Endothelial cell of umbilical vein (primary cell): ENCODE data around the gene TEP1. TPM values are rescaled to one million over a fixed set of nuclear protein-coding genes. Genes with fewer than 3 reads are reported as not detected.
"Not testable (repeated sequence)": the region's sequence is repeated elsewhere in the genome, so short reads cannot be mapped to it uniquely, and the experiment has no call there.

Source experiments
- BruUV-seq: library from RNA; stranded (reverse); fragments of 400-500 nt; replicated peaks from 2 replicates; lab custom pipeline; 2021; lab: Mats Ljungman, UMichigan
- CTCF ChIA-PET: fragments of 300-600, 350-600 bp; sonication (Branson Sonifier 250); formaldehyde crosslinking; loops from one replicate; lab custom pipeline; 2021; ENCODE audit warnings: antibody characterized with exemption, inconsistent platforms; lab: Charles Lee
- POLR2A ChIA-PET: fragments of 300-600, 350-600 bp; sonication (Branson Sonifier 250); formaldehyde crosslinking; loops from one replicate; lab custom pipeline; 2021; ENCODE audit warnings: antibody characterized with exemption, inconsistent platforms; lab: Charles Lee
- DNase-seq: peaks from one replicate; pipeline ENCODE4 v3.0.0-alpha.2; 2011; ENCODE audit warnings: low read depth, low spot score
- FAIRE-seq: peaks from 2 replicates; lab custom pipeline; 2011; peaks lifted over from hg19 to GRCh38; lab: Jason Lieb, UNC
- H2AFZ ChIP-seq: 2 replicates; pipeline ENCODE4 v1.6.0; 2012; ENCODE audit warnings: low read depth, low read length, control low read depth, inconsistent platforms
- H3K27ac ChIP-seq: 2 replicates; pipeline ENCODE4 v1.5.1; 2011; ENCODE audit warnings: low read depth, mild to moderate bottlenecking, control low read depth, low read length, moderate library complexity; ENCODE audit not compliant: insufficient read depth
- H3K27me3 ChIP-seq, 2 experiments: 2 replicates each; pipeline versions ENCODE4 v1.6.0 to v1.6.1; 2011; ENCODE audit warnings: low read length in 2 of 2, mixed read lengths in 1 of 2; ENCODE audit not compliant: control insufficient read depth in 2 of 2, insufficient read depth in 2 of 2
- H3K36me3 ChIP-seq, 2 experiments: 2 replicates in 1 of 2; 3 replicates in 1 of 2; pipeline ENCODE4 v1.5.1; 2011; ENCODE audit warnings: low read length in 2 of 2, mild to moderate bottlenecking in 1 of 2, moderate library complexity in 1 of 2; ENCODE audit not compliant: control insufficient read depth in 2 of 2, insufficient read depth in 2 of 2; ENCODE audit errors: extremely low read depth in 1 of 2
- H3K4me1 ChIP-seq: 3 replicates; pipeline ENCODE4 v1.5.1; 2011; ENCODE audit warnings: mild to moderate bottlenecking, low read length; ENCODE audit not compliant: control insufficient read depth, insufficient read depth; ENCODE audit errors: extremely low read depth
- H3K4me2 ChIP-seq: 2 replicates; pipeline ENCODE4 v1.6.1; 2011; ENCODE audit warnings: low read length, control low read depth, mixed read lengths; ENCODE audit not compliant: insufficient read depth
- H3K4me3 ChIP-seq, 3 experiments: fragments of 200-600 bp in 1 of 3; sonication (generic), shearing (Covaris generic) in 1 of 3; replicated peaks in 1 of 3; 2 replicates each; pipeline ENCODE4 v1.5.1; 2011 to 2016; ENCODE audit warnings: control low read depth in 3 of 3, low read length in 3 of 3, mild to moderate bottlenecking in 2 of 3, inconsistent platforms in 1 of 3, low read depth in 1 of 3, moderate library complexity in 1 of 3; ENCODE audit not compliant: insufficient read depth in 1 of 3
- H3K79me2 ChIP-seq: 2 replicates; pipeline ENCODE4 v1.6.0; 2012; ENCODE audit warnings: low read length, inconsistent platforms; ENCODE audit not compliant: control insufficient read depth, insufficient read depth
- H3K9ac ChIP-seq: replicated peaks from 2 replicates; pipeline ENCODE3; 2011; ENCODE audit warnings: low read length, control low read depth; ENCODE audit not compliant: insufficient read depth; ENCODE audit errors: extremely low read depth
- H3K9me1 ChIP-seq: replicated peaks from 3 replicates; pipeline ENCODE4 v1.6.0; 2011; ENCODE audit warnings: mild to moderate bottlenecking, low read length; ENCODE audit not compliant: control insufficient read depth, insufficient read depth; ENCODE audit errors: extremely low read depth
- H3K9me3 ChIP-seq: replicated peaks from 2 replicates; pipeline ENCODE4 v1.5.1; 2012; ENCODE audit warnings: low read length, inconsistent platforms; ENCODE audit not compliant: control insufficient read depth, insufficient read depth
- H4K20me1 ChIP-seq: replicated peaks from 2 replicates; pipeline ENCODE3; 2011; ENCODE audit warnings: mild to moderate bottlenecking, low read length; ENCODE audit not compliant: control insufficient read depth, insufficient read depth; ENCODE audit errors: extremely low read depth
- FOS ChIP-seq: IDR thresholded peaks from 2 replicates; pipeline ENCODE4 v1.6.1; 2011; ENCODE audit warnings: mild to moderate bottlenecking, low read length, moderate library complexity, borderline replicate concordance; ENCODE audit not compliant: insufficient read depth
- GATA2 ChIP-seq: IDR thresholded peaks from 2 replicates; pipeline ENCODE4 v1.7.0; 2011; ENCODE audit warnings: low read depth, mild to moderate bottlenecking, moderate library complexity, mixed read lengths, low read length; ENCODE audit not compliant: insufficient read length, insufficient read depth
- JUN ChIP-seq: IDR thresholded peaks from 2 replicates; pipeline ENCODE4 v1.6.1; 2011; ENCODE audit warnings: borderline replicate concordance, low read depth; ENCODE audit not compliant: insufficient read length, insufficient read depth
- MAX ChIP-seq: IDR thresholded peaks from 2 replicates; pipeline ENCODE4 v1.6.1; 2011; ENCODE audit not compliant: insufficient read depth, insufficient read length
- POLR2A ChIP-seq: IDR thresholded peaks from 2 replicates; pipeline ENCODE4 v1.6.1; 2012; ENCODE audit warnings: low read depth, mild to moderate bottlenecking, control low read depth, low read length
- POLR2AphosphoS5 ChIP-seq: IDR thresholded peaks from 2 replicates; pipeline ENCODE4 v1.6.1; 2012; ENCODE audit warnings: low read depth, mild to moderate bottlenecking, control low read depth, low read length, moderate library complexity; ENCODE audit not compliant: insufficient read depth
- dilution Hi-C: fragments of 300-500 bp; cut with MboI; formaldehyde crosslinking; loops from one replicate; pipeline ENCODE4 v1.15.0; 2019; ENCODE audit warnings: low sequenced_read_pairs; ENCODE audit not compliant: extremely low pct_ligation_motif_present
- intact Hi-C: fragments of 100-400 bp; cut with micrococcal nuclease; formaldehyde crosslinking; loops from one replicate; pipeline ENCODE4 v1.10.0; 2022
- polyA plus RNA-seq, 4 experiments: library from polyadenylated mRNA; depleted of rRNA in 3 of 4; stranded (reverse) in 3 of 4; unstranded in 1 of 4; fragments of >200 nt; gene quantifications; 2 replicates each; pipeline versions ENCODE4 v1.2.1 to v1.2.3, GENCODE V29; 2011 to 2012; ENCODE audit warnings: missing spikeins in 1 of 4
- total RNA-seq: library from RNA; stranded (reverse); gene quantifications from 2 replicates; pipeline ENCODE4 v1.2.3, GENCODE V29; 2021
- TF ChIP-seq, protein P1 (sequence below), 2 donors: IDR thresholded peaks; 1 replicate in 1 of 2; 2 replicates in 1 of 2; pipeline ENCODE4 v1.5.1; 2011; ENCODE audit warnings: low read length in 2 of 2, mild to moderate bottlenecking in 2 of 2, moderate library complexity in 2 of 2, control low read depth in 1 of 2, inconsistent platforms in 1 of 2, low read depth in 1 of 2; ENCODE audit not compliant: insufficient read depth in 1 of 2; ENCODE audit errors: extremely low read depth in 1 of 2

The TEP1 gene
- total and polyA plus RNA-seq, 2 donors (not counting 3 experiments of a cell fraction or from before 2014, with no cell fraction given), result 19.6 to 44.6 TPM

DNA sequence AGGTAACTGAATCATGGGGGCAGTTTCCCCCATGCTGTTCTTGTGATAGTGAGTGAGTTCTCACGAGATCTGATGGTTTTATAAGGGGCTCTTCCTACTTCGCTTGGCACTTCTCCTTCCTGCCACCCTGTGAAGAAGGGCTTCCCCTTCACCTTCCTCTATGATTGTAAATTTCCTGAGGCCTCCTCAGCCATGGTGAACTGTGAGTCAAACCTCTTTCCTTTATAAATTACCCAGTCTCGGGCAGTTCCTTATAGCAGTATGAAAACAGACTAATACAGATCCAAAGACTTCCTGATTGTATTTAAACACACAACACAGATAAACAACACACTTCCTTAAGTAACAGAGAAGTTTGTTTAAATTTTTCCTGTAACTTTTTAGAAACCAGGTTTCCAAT lies 54.8 kb downstream of the TEP1 start:
- H3K9me1 ChIP-seq, H3K27ac ChIP-seq, H3K4me3 ChIP-seq, H3K9ac ChIP-seq, POLR2A ChIA-PET, H3K27me3 ChIP-seq, intact Hi-C loops, CTCF ChIA-PET, H2AFZ ChIP-seq, BruUV-seq, H3K4me2 ChIP-seq, H3K79me2 ChIP-seq, H3K9me3 ChIP-seq, H4K20me1 ChIP-seq: not testable (repeated sequence)
- H3K36me3 ChIP-seq, result peaks cover 11 to 23% of the 10 kb centered on the region in 2 experiments
- peak; percentile 52 for TF ChIP-seq FOS
- peak; percentile 36 for TF ChIP-seq POLR2AphosphoS5
- peak; percentile 27 for TF ChIP-seq GATA2
- dilution Hi-C loops, result loop anchor here (10.0 kb wide), 2 partner anchors 116 to 186 kb away; no protein-coding TSS in a partner anchor
- peaks cover 14% of the 10 kb centered on the region for H3K4me1 ChIP-seq
- FAIRE-seq (peak; percentile 81), DNase-seq (peak; percentile 52)

GRCh38 chr14:20356422-20356821 lies 56.9 kb downstream of the TEP1 start:
- dilution Hi-C loops, result loop anchor here (10.0 kb wide), 2 partner anchors 118 to 188 kb away; no protein-coding TSS in a partner anchor
- TF ChIP-seq POLR2A, result no peak
- no peak for TF ChIP-seq JUN
- TF ChIP-seq MAX, result no peak
- TF ChIP-seq, protein P1, sequence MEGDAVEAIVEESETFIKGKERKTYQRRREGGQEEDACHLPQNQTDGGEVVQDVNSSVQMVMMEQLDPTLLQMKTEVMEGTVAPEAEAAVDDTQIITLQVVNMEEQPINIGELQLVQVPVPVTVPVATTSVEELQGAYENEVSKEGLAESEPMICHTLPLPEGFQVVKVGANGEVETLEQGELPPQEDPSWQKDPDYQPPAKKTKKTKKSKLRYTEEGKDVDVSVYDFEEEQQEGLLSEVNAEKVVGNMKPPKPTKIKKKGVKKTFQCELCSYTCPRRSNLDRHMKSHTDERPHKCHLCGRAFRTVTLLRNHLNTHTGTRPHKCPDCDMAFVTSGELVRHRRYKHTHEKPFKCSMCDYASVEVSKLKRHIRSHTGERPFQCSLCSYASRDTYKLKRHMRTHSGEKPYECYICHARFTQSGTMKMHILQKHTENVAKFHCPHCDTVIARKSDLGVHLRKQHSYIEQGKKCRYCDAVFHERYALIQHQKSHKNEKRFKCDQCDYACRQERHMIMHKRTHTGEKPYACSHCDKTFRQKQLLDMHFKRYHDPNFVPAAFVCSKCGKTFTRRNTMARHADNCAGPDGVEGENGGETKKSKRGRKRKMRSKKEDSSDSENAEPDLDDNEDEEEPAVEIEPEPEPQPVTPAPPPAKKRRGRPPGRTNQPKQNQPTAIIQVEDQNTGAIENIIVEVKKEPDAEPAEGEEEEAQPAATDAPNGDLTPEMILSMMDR (IDR thresholded peaks at IDR 0.05; ENCODE audit: extremely low read depth in 1 of 2, insufficient read depth in 1 of 2, low read depth in 1 of 2, low read length in 2 of 2), result no peak
- FAIRE-seq, result no peak
- H3K36me3 ChIP-seq, result peaks cover 15 to 25% of the 10 kb centered on the region in 2 experiments
- no peaks in the 10 kb centered on the region for H3K79me2 ChIP-seq
- CTCF ChIA-PET, result interaction anchor here (1.3 to 1.5 kb wide), 2 partner anchors 14 to 29 kb away, joined by 4 to 6 read pairs; no protein-coding TSS in a partner anchor
- H3K9me3 ChIP-seq, result no peaks in the 10 kb centered on the region
- no peak overlapping the region for H2AFZ ChIP-seq
- H3K9ac ChIP-seq, result no peak overlapping the region
- intact Hi-C loops, result no loop called here
- DNase-seq, result no peak
- no peak overlapping the region for H3K4me3 ChIP-seq
- H3K4me1 ChIP-seq, result peaks cover 14% of the 10 kb centered on the region
- H4K20me1 ChIP-seq, result peaks cover 3% of the 10 kb centered on the region
- no peaks in the 10 kb centered on the region for H3K9me1 ChIP-seq
- no peak overlapping the region for H3K4me2 ChIP-seq
- BruUV-seq, result no TSS peak
- H3K27ac ChIP-seq, result no peak overlapping the region
- POLR2A ChIA-PET, result interaction anchor here (0.9 kb wide), 1 partner anchor 13 kb away, joined by 3 read pairs; the partner anchor contains the start of gene PARP2
- H3K27me3 ChIP-seq, result no peaks in the 10 kb centered on the region
